ENCODE data around the gene CYLD.

CYLD gene

DNA sequence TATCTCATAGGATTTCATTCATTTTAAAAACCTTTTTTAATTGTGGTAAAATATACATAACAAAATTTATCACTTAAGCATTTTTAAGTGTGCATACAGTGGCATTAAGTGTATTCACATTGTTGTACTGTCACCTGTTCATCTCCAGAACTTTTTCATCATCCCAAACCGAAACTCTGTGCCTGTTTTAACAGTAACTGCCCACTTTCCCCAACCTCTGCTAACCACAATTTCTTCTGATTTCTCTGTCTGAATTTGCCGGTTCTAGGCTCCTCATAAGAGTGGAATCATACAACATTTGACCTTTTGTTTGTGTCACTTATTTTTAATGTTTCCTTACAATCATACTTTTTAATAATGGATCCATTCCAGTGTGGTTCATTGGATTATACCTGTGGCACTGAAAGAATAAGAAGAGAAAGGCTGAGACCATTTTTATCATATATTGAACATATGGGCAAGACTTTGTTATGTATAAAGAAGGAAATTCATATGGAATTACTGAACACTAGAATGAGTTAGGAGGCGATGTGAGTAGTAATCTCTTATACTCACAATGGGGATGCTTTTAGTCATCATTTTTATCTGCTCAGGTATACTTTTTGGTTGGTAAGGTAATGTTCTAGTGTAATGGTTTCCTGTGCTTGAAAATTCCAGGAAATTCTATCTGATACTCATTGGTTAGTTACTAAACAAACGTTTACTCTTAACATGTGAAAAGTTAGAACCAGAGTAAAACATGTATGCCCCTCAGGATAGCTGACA, 10.8 kb downstream of the CYLD start:
- Histone ChIP-seq H3K36me3 (peaks cover 4% of the 10 kb centered on the region), H3K27me3 (no peaks in the 10 kb centered on the region), H3K4me3 (ENCODE audit: low read depth, low read length) (no peak overlapping the region), H3K4me1 (no peaks in the 10 kb centered on the region), H3K9me3 (no peaks in the 10 kb centered on the region)
- TF ChIP-seq, protein P1, sequence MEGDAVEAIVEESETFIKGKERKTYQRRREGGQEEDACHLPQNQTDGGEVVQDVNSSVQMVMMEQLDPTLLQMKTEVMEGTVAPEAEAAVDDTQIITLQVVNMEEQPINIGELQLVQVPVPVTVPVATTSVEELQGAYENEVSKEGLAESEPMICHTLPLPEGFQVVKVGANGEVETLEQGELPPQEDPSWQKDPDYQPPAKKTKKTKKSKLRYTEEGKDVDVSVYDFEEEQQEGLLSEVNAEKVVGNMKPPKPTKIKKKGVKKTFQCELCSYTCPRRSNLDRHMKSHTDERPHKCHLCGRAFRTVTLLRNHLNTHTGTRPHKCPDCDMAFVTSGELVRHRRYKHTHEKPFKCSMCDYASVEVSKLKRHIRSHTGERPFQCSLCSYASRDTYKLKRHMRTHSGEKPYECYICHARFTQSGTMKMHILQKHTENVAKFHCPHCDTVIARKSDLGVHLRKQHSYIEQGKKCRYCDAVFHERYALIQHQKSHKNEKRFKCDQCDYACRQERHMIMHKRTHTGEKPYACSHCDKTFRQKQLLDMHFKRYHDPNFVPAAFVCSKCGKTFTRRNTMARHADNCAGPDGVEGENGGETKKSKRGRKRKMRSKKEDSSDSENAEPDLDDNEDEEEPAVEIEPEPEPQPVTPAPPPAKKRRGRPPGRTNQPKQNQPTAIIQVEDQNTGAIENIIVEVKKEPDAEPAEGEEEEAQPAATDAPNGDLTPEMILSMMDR (IDR thresholded peaks at IDR 0.05; ENCODE audit: low read depth, low read length) = no peak
- DNase-seq = no peak

DNA sequence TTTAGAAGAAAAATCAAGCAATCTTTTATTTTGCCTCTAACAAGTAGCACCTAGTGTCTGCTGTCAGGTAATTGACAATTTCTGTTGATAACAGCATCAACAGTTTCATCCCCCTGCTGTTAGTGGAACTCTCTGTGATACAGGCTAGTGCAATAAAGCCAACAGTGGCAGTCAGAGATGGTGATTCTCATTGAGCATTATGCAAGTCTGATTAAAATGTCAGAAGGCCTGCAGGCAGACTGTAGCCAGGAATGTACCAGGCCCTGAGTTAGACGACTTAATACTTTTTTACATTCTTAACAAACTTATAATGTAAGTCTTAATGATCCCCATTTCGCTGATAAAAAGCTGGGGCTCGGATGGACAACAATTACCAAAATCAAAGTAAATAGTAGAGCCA, 14.6 kb downstream of the CYLD start:
- no peak for DNase-seq
- peaks cover 4% of the 10 kb centered on the region for H3K36me3 ChIP-seq

DNA sequence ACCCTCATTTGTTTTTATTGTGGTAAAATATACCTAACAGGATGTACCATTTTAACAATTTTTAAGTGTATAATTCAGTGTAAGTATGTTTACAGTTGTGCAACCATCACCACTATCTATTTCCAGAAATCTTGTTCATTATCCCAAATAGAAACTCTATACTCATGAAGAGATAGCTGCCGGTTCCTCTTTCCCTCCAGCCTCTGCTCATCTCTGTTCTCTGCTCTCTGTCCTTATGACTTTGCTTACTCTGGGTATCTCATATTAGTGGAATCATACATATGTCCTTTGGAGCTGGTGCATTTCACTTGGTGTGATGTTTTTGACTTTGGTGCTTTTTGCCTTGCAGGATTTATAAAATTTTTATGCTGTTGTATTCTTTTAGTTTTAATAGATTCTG, 19.4 kb downstream of the CYLD start:
- H3K36me3 ChIP-seq = no peaks in the 10 kb centered on the region
- no peak overlapping the region for H3K4me3 ChIP-seq (ENCODE audit: low read depth, low read length)
- H3K9me3 ChIP-seq = no peaks in the 10 kb centered on the region; the same call in 1 of the 2 replicates
- TF ChIP-seq, protein P1 (IDR thresholded peaks at IDR 0.05; ENCODE audit: low read depth, low read length) = no peak
- no peaks in the 10 kb centered on the region for H3K4me1 ChIP-seq
- DNase-seq = no peak
- no peaks in the 10 kb centered on the region for H3K27me3 ChIP-seq

More for the DNA sequence above, 14.6 kb downstream of the CYLD start:
- Histone ChIP-seq H3K9me3 (no peaks in the 10 kb centered on the region), H3K4me3 (ENCODE audit: low read depth, low read length) (no peak overlapping the region), H3K27me3 (no peaks in the 10 kb centered on the region), H3K4me1 (no peaks in the 10 kb centered on the region)
- TF ChIP-seq, protein P1 (IDR thresholded peaks at IDR 0.05; ENCODE audit: low read depth, low read length) = no peak

DNA sequence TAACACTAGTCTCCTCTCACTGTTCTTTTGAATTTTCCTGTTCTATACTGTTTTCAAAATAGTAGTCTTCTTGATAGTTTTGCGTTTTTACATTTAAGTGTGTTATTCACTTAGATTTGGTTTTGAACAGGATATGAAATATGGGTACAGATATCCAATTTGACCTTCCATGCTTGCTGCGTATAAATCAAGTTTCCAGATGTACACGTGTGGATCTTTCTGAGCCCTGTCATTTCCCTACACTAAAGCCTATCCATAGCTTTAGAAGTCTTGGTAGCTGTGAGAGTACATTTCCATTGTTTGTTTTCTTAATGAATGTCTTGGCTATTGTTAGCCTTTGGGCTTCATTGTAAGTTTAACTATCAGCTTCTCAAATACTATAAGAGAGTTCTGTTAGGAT, 20.4 kb downstream of the CYLD start:
- Histone ChIP-seq H3K27me3 (no peaks in the 10 kb centered on the region), H3K9me3 (peaks cover 3% of the 10 kb centered on the region; the same call in 1 of the 2 replicates), H3K4me3 (ENCODE audit: low read depth, low read length) (no peak overlapping the region), H3K4me1 (no peaks in the 10 kb centered on the region), H3K36me3 (no peaks in the 10 kb centered on the region)
- TF ChIP-seq, protein P1 (IDR thresholded peaks at IDR 0.05; ENCODE audit: low read depth, low read length) = no peak
- no peak for DNase-seq

DNA sequence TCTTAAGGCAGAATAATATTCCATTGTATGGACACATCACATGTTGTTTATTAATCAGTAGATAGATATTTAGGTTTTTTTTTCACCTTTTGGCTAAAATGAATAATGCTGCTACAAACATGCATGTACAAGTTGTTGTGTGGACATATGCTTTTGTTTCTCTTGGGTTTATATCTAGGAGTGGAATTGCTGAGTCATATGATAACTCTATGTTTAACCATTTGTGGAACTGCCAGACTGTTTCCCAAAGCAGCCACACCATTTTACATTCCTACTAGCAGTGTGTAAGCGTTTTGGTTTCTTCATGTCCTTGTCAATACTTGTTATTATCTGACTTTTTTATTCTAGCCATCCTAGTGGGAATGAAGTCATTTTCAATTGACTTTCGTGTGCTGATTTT, 21.3 kb downstream of the CYLD start:
- TF ChIP-seq, protein P1 (IDR thresholded peaks at IDR 0.05; ENCODE audit: low read depth, low read length) = no peak
- no peaks in the 10 kb centered on the region for H3K27me3 ChIP-seq
- H3K9me3 ChIP-seq = peaks cover 3% of the 10 kb centered on the region; the same call in 1 of the 2 replicates
- no peaks in the 10 kb centered on the region for H3K4me1 ChIP-seq
- H3K4me3 ChIP-seq (ENCODE audit: low read depth, low read length) = no peak overlapping the region
- no peaks in the 10 kb centered on the region for H3K36me3 ChIP-seq
- DNase-seq = no peak

DNA sequence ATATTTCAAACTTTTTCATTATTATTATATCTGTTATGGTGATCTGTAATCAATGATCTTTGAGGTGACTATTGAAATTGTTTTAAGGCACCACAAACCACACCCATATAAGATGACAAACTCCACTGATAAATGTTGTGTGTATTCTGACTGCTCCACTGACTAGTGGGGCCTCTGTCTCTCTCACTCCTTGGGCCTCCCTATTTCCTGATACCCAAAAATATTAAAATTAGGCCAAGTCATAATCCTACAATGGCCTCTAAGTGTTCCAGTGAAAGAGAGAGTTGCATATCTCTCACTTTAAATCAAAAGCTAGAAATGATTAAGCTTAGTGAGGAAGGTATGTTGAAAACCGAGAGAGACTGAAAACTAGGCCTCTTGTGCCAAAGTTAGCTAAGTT, 23.4 kb downstream of the CYLD start:
- TF ChIP-seq, protein P1 (IDR thresholded peaks at IDR 0.05; ENCODE audit: low read depth, low read length) = no peak

More for the DNA sequence above, 23.4 kb downstream of the CYLD start:
- Histone ChIP-seq H3K9me3 (peaks cover 3% of the 10 kb centered on the region; the same call in 1 of the 2 replicates), H3K36me3 (no peaks in the 10 kb centered on the region), H3K4me1 (no peaks in the 10 kb centered on the region), H3K4me3 (ENCODE audit: low read depth, low read length) (no peak overlapping the region), H3K27me3 (no peaks in the 10 kb centered on the region)
- no peak for DNase-seq

All from BE2C (cell line).